HG03175 (cell line): ENCODE data around the gene PTTG1IP.

Experiments used
- ATAC-seq: cut with Tn5 transposase; IDR thresholded peaks from one replicate; pipeline ENCODE4 v1.9.1; 2021; ENCODE audit warnings: mild to moderate bottlenecking, moderate library complexity; ENCODE audit not compliant: unreplicated experiment

Gene PTTG1IP

GRCh38 chr21:44898011-44898488 is 24.6 kb upstream of the PTTG1IP start:
- ATAC-seq, result no peak

GRCh38 chr21:44897326-44898010 is 24.0 kb upstream of the PTTG1IP start:
- no peak for ATAC-seq

GRCh38 chr21:44896561-44897286 is 23.2 kb upstream of the PTTG1IP start:
- ATAC-seq, result no peak

- ATAC-seq, result no peak
Measured at GRCh38 chr21:44895859-44896258, 22.4 kb upstream of the PTTG1IP start.

GRCh38 chr21:44894687-44895302 is 21.3 kb upstream of the PTTG1IP start:
- ATAC-seq, result no peak

- ATAC-seq, result no peak
Measured at GRCh38 chr21:44893948-44894656, 20.6 kb upstream of the PTTG1IP start.

- no peak for ATAC-seq
Measured at GRCh38 chr21:44893278-44893556, 19.7 kb upstream of the PTTG1IP start.

- peak; percentile 58 for ATAC-seq
Measured at GRCh38 chr21:44892536-44893277, 19.2 kb upstream of the PTTG1IP start.

GRCh38 chr21:44892095-44892494 is 18.6 kb upstream of the PTTG1IP start:
- ATAC-seq, result no peak

GRCh38 chr21:44891631-44892031 is 18.1 kb upstream of the PTTG1IP start:
- no peak for ATAC-seq

GRCh38 chr21:44890961-44891541 is 17.6 kb upstream of the PTTG1IP start:
- no peak for ATAC-seq

- no peak for ATAC-seq
Measured at GRCh38 chr21:44890338-44890931, 16.9 kb upstream of the PTTG1IP start.

GRCh38 chr21:44889625-44890337 is 16.3 kb upstream of the PTTG1IP start:
- ATAC-seq, result no peak

GRCh38 chr21:44888581-44889550 is 15.4 kb upstream of the PTTG1IP start:
- ATAC-seq, result no peak

- no peak for ATAC-seq
Measured at GRCh38 chr21:44887807-44888580, 14.5 kb upstream of the PTTG1IP start.

GRCh38 chr21:44887126-44887806 is 13.8 kb upstream of the PTTG1IP start:
- ATAC-seq, result no peak
